NCI-H82 treated with DMSO at 0.1 percent for 48 hours (cell line): ENCODE results near the gene F12.

Source experiments
- DNase-seq: peaks from one replicate; lab custom pipeline; 2025; ENCODE audit not compliant: unreplicated experiment; lab: John Stamatoyannopoulos, UW

The F12 gene

DNA sequence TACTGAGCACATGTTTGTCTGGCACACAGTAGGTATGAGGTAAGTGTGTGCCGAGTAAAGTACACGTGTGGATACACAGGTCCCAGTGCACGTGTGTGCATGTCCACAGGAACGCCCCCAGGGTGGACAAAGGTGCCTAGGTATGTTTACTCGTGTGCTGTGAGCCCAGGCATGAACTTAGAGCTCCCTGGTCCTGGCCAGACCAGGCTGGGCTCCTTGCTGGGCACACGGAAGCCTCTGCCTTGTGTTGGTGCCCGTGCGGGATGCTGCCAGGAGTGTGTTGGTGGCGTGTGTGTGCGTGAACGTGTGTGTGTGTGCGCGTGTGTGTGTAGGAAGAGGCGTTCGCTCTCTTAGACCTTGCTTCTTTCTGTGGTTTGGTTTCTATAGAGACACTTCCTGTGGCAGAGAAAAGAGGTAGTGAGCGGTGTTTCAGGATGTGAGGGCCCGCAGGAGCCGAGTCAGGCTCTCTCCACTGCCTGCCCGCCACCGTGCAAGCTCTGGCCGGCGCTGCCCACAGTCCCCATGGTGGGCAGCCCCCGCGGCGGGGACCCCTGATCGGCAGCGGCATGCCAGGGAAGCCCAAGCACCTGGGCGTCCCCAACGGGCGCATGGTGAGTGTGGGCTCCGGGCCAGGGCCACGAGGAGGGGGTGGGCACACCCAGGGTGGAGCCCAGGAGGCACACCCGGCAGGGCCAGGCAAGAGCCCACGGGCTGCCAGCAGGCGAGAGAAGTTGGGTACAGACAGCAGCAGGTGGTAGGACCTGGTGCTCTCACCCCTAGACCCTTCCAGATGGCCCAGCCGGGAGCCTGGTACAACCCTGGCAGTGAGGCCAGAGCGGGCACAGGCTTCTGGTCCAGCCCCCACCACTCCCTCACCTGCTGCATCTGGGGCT lies 51.7 kb downstream of the F12 start, which contains the start of gene RGS14:
TSS of gene RGS14 (plus strand) at position 466 of the 893 bp plus-strand sequence. CDS start at position 567, 101 bp downstream.
- DNase-seq = no peak

DNA sequence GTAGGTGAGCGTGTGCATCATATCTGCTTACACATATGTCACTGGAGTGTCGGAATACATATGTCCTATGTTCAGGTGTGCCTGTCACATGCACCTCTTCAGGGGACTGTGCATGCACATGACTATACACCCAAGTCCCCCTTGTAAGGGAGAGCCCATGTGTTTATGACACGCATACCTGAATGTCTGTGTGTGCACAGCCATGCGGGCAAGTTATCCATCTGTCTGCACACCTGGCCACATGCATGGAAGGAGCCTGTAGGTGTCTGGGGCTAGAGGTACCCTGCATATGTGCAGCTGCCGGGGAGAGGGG lies 52.3 kb downstream of the F12 start:
- no peak for DNase-seq

DNA sequence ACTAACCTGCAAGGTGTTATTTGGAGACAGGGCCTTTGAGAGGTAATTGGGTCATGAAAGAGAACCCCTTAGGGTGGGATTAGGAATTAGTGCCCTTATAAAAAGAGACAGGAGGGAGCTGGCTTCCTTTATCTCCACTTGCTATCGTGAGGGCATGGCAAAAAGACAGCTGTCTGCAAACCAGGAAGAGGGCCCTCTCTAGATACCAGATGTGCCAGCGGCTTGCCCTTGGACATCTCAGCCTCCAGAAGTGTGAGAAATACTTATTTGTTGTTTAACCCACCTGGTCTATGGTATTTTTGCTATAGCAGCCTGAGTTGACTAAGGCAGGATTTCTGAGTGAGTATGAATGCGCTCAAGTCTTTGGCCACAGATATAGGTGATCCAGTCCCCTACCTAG lies 52.6 kb downstream of the F12 start:
- DNase-seq = no peak

DNA sequence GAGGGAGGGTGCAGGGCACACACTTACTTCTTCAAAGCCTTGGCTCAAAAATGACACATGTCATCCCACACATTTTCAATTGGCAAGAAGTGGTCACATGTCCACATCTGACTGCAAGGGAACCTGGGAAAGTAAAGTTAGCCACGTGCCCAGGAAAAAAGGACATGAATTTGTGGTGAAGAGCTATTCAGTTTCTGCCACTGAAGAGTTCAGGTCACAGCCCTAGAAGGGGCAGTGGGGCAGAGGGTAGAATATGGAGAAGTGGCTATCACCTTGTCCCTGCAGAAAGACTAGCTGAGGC lies 53.5 kb downstream of the F12 start:
- no peak for DNase-seq

DNA sequence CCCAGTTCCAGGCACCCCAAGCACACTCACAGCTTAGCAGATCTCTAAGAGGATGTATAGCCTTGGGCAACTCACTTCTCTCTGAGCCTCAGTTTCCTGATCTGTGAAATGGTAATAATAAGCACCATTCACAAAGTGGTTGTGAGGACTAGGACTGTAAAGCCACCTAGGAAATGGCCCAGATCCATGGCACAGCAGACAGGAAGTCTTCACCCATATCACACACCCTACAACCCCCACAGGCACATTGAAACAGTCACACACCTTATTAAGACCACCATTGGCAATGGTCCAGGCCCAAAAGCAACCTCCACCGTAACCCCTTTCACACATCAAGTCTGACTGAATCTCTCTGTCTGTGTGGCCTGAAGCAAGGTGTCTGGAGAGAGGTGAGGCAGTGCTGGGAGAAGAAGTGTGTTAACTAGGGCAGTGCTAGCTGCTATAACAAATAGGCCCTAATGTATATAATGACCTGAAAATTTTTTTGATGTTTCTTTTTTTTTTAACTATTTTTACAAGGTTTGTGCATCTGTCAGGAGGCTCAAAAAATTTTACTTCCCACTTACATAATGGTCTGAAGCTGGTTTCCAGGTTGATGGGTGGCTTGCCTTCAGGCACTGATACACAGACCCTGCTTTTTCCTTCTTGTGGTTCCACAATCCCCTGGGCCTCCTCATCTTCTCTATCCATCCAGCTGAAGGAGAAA lies 54.0 kb downstream of the F12 start:
- DNase-seq = no peak

DNA sequence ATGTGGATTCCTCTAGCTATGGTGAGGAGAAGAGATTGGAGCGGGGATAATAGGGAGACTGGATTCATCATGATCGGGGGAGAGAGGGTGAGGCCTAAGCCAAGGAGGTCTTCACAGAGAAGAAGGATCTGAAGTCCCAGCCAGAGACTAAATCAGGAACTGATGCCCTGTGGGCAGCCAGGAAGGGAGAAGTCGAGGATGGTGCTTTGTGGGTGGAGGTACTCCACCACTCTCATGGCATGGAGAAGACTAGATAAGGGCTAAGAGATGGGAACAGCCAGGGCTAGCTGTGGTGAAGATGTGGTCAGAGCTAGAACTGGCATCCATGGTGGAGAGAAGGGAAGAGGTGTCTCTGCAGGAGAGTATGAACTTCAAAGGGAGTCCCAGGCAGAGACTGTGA lies 54.7 kb downstream of the F12 start:
- no peak for DNase-seq

DNA sequence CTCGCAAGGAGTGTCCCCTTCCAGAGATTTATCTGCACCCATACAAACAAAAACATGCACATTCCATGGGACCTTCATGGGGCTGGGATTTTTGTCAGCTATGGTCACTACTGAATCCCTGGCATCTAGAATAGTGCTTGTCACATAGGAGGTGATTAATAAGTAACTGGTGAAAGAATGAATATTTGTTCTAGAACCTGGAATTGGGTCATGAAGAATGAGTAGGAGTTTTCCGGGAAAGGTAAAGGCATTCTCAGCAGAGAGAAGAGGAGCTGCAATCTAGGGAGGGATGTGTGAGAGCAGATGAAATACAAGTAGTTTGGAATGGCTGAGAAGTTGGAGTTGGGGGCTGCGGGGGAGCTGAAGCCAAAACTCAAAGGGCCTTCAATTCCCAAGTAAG lies 55.1 kb downstream of the F12 start:
- no peak for DNase-seq

DNA sequence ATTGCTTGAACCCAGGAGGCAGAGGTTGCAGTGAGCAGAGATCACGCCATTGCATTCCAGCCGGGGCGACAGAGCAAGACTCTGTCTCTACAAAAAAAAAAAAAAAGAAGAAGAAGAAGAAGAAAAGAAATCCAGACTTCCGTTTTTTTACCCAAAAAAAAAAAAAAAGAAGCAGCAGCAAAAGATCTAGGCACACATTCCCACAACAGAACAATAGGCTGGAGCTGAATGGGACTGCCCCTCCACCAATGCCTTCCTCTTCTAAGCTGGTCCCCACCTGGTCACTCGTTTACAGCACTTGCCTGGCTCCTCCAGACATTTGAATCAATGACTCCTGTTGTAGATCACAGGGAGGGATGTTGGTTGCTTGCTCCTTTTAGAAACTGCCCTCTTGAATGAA lies 56.3 kb downstream of the F12 start:
- DNase-seq = no peak
